Measurements from ENCODE around the gene PHOSPHO2.

- TF ChIP-seq EZH2 (IDR thresholded peaks at IDR 0.05; ENCODE audit: low read length, unreplicated experiment) (no peak), CTCF (conservative IDR thresholded peaks at IDR 0.05; ENCODE audit: low read depth, low read length) (no peak), EZH2phosphoT487 (IDR thresholded peaks at IDR 0.05; ENCODE audit: borderline replicate concordance, low read length) (no peak)
Observed at GRCh38 chr2:169732583-169733358, 38.5 kb downstream of the PHOSPHO2 start.

All from PC-3 (cell line).